Osteoblast (primary cell): ENCODE data around the gene CD302. TPM values are rescaled to one million over a fixed set of nuclear protein-coding genes. Genes with fewer than 3 reads are reported as not detected.

Source experiments
- DNase-seq: peaks from one replicate; pipeline ENCODE4 v3.0.0; 2011; ENCODE audit warnings: low spot score, mixed read lengths; ENCODE audit not compliant: insufficient read length; ENCODE audit errors: missing footprints
- H2AFZ ChIP-seq: 2 replicates; pipeline ENCODE4 v1.6.0; 2011; ENCODE audit warnings: mild to moderate bottlenecking, low read length
- H3K27ac ChIP-seq: 2 replicates; pipeline ENCODE4 v1.5.1; 2011; ENCODE audit warnings: mild to moderate bottlenecking, low read depth, low read length, moderate library complexity
- H3K27me3 ChIP-seq: 2 replicates; pipeline ENCODE4 v1.6.0; 2012; ENCODE audit warnings: mild to moderate bottlenecking, control low read depth, inconsistent platforms, low read length, moderate library complexity; ENCODE audit not compliant: insufficient read depth
- H3K36me3 ChIP-seq: 2 replicates; pipeline ENCODE4 v1.5.1; 2011; ENCODE audit warnings: mild to moderate bottlenecking, low read length, control low read depth, moderate library complexity; ENCODE audit not compliant: insufficient read depth
- H3K4me1 ChIP-seq: 2 replicates; pipeline ENCODE4 v1.5.1; 2011; ENCODE audit warnings: mild to moderate bottlenecking, low read length, control low read depth, moderate library complexity; ENCODE audit not compliant: insufficient read depth
- H3K4me2 ChIP-seq: 2 replicates; pipeline ENCODE4 v1.6.0; 2011; ENCODE audit warnings: mild to moderate bottlenecking, low read length; ENCODE audit not compliant: insufficient read depth
- H3K4me3 ChIP-seq: fragments of 200-600 bp; sonication (generic); 3 replicates; pipeline ENCODE4 v1.5.1; 2012; ENCODE audit warnings: mild to moderate bottlenecking, low read length, inconsistent platforms; ENCODE audit not compliant: insufficient read depth
- H3K79me2 ChIP-seq: 2 replicates; pipeline ENCODE4 v1.6.0; 2012; ENCODE audit warnings: mild to moderate bottlenecking, low read length, control low read depth, inconsistent platforms; ENCODE audit not compliant: insufficient read depth
- H3K9me3 ChIP-seq: 2 replicates; pipeline ENCODE4 v1.5.1; 2011; ENCODE audit warnings: low read depth, low read length, control low read depth
- H4K20me1 ChIP-seq: 2 replicates; pipeline ENCODE4 v1.6.0; 2012; ENCODE audit warnings: mild to moderate bottlenecking, low read length, control low read depth; ENCODE audit not compliant: insufficient read depth
- total RNA-seq: library from RNA; depleted of rRNA; stranded (reverse); fragments of >200 nt; gene quantifications from 2 replicates; pipeline ENCODE4 v1.2.3, GENCODE V29; 2012
- TF ChIP-seq, protein P1 (sequence below): IDR thresholded peaks from 2 replicates; pipeline ENCODE4 v1.5.1; 2011; ENCODE audit warnings: mild to moderate bottlenecking, low read depth, low read length, moderate library complexity; ENCODE audit errors: extremely low read depth

The CD302 gene
- total RNA-seq, 1 donor: 14.5 TPM

GRCh38 chr2:159738509-159739390 lies 59.3 kb downstream of the CD302 start:
- peak; percentile 34 for DNase-seq
- no peak overlapping the region for H3K4me3 ChIP-seq
- peaks cover 55% of the 10 kb centered on the region for H3K36me3 ChIP-seq
- H2AFZ ChIP-seq: no peak overlapping the region
- H3K4me2 ChIP-seq: no peak overlapping the region
- no peaks in the 10 kb centered on the region for H3K9me3 ChIP-seq
- H3K79me2 ChIP-seq: peaks cover 100% of the 10 kb centered on the region
- TF ChIP-seq, protein P1, sequence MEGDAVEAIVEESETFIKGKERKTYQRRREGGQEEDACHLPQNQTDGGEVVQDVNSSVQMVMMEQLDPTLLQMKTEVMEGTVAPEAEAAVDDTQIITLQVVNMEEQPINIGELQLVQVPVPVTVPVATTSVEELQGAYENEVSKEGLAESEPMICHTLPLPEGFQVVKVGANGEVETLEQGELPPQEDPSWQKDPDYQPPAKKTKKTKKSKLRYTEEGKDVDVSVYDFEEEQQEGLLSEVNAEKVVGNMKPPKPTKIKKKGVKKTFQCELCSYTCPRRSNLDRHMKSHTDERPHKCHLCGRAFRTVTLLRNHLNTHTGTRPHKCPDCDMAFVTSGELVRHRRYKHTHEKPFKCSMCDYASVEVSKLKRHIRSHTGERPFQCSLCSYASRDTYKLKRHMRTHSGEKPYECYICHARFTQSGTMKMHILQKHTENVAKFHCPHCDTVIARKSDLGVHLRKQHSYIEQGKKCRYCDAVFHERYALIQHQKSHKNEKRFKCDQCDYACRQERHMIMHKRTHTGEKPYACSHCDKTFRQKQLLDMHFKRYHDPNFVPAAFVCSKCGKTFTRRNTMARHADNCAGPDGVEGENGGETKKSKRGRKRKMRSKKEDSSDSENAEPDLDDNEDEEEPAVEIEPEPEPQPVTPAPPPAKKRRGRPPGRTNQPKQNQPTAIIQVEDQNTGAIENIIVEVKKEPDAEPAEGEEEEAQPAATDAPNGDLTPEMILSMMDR: no peak
- H4K20me1 ChIP-seq: peaks cover 60% of the 10 kb centered on the region
- H3K27ac ChIP-seq: no peak overlapping the region
- H3K27me3 ChIP-seq: no peaks in the 10 kb centered on the region
- H3K4me1 ChIP-seq: peaks cover 5% of the 10 kb centered on the region

GRCh38 chr2:159737917-159738296 lies 60.1 kb downstream of the CD302 start:
- no peaks in the 10 kb centered on the region for H3K9me3 ChIP-seq
- no peak for DNase-seq
- H3K36me3 ChIP-seq: peaks cover 50% of the 10 kb centered on the region

GRCh38 chr2:159737292-159737916 lies 60.6 kb downstream of the CD302 start:
- Histone ChIP-seq H3K27ac (no peak overlapping the region), H4K20me1 (peaks cover 58% of the 10 kb centered on the region), H3K4me2 (no peak overlapping the region), H3K27me3 (no peaks in the 10 kb centered on the region), H3K36me3 (peaks cover 53% of the 10 kb centered on the region), H3K4me3 (no peak overlapping the region), H3K79me2 (peaks cover 98% of the 10 kb centered on the region), H3K9me3 (no peaks in the 10 kb centered on the region), H3K4me1 (peaks cover 5% of the 10 kb centered on the region), H2AFZ (no peak overlapping the region)
- DNase-seq: no peak
- TF ChIP-seq, protein P1: no peak

More at GRCh38 chr2:159737917-159738296, 60.1 kb downstream of the CD302 start:
- Histone ChIP-seq H4K20me1 (peaks cover 59% of the 10 kb centered on the region), H3K4me1 (peaks cover 5% of the 10 kb centered on the region), H3K79me2 (peaks cover 99% of the 10 kb centered on the region), H3K27me3 (no peaks in the 10 kb centered on the region), H2AFZ (no peak overlapping the region), H3K4me2 (no peak overlapping the region), H3K4me3 (no peak overlapping the region), H3K27ac (no peak overlapping the region)
- TF ChIP-seq, protein P1: no peak

DNA sequence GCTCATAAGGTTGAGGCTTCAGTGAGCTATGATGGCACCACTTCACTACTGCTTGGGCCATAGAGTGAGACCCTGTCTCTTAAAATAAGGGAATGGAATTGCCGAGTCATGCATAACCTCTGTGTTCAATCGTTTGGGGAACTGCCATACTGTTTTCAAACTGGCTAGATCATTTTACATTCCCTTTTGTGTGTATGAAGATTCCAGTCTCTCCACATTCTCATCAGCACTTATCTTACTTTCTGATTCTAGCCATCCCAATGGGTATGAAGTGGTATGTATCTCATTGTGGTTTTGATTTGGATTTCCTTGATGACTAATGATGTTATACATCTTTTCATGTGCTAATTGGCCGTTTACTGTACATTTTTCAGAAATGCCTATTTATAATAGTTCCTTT lies 62.0 kb downstream of the CD302 start:
- Histone ChIP-seq H3K9me3 (no peaks in the 10 kb centered on the region), H3K27ac (peak overlapping the region; percentile 38), H3K4me1 (peaks cover 5% of the 10 kb centered on the region), H3K4me3 (no peak overlapping the region), H3K27me3 (no peaks in the 10 kb centered on the region), H3K4me2 (peak overlapping the region; percentile 8), H3K79me2 (peaks cover 96% of the 10 kb centered on the region), H4K20me1 (peaks cover 52% of the 10 kb centered on the region), H3K36me3 (peaks cover 61% of the 10 kb centered on the region), H2AFZ (no peak overlapping the region)
- TF ChIP-seq, protein P1: no peak
- no peak for DNase-seq
